Duodenal mucosa (tissue), 2 donors: ENCODE data around the gene HMSD.

Source experiments
- H3K27ac ChIP-seq: one replicate; pipeline ENCODE4 v1.7.0; 2013; ENCODE audit warnings: low read depth, low read length
- H3K27me3 ChIP-seq, 2 donors: one replicate each; pipeline ENCODE4 v1.7.0; 2013; ENCODE audit warnings: low read length in 2 of 2, control low read depth in 1 of 2; ENCODE audit not compliant: insufficient read depth in 2 of 2, control insufficient read depth in 1 of 2
- H3K36me3 ChIP-seq, 2 donors: one replicate each; pipeline ENCODE4 v1.7.0; 2013; ENCODE audit warnings: low read length in 2 of 2, control low read depth in 1 of 2; ENCODE audit not compliant: insufficient read depth in 2 of 2, control insufficient read depth in 1 of 2
- H3K4me1 ChIP-seq, 2 donors: one replicate each; pipeline ENCODE4 v1.7.0; 2013; ENCODE audit warnings: low read length in 2 of 2, control low read depth in 1 of 2; ENCODE audit not compliant: insufficient read depth in 2 of 2, control insufficient read depth in 1 of 2
- H3K4me3 ChIP-seq, 2 donors: one replicate each; pipeline ENCODE4 v1.7.0; 2013; ENCODE audit warnings: low read length in 2 of 2, low read depth in 1 of 2
- H3K9ac ChIP-seq, 2 donors: one replicate each; pipeline ENCODE4 v1.7.0; 2013; ENCODE audit warnings: low read length in 2 of 2, low read depth in 1 of 2
- H3K9me3 ChIP-seq, 2 donors: one replicate each; pipeline ENCODE4 v1.7.0; 2013; ENCODE audit warnings: low read length in 2 of 2, control low read depth in 1 of 2; ENCODE audit not compliant: control insufficient read depth in 1 of 2

HMSD gene

DNA sequence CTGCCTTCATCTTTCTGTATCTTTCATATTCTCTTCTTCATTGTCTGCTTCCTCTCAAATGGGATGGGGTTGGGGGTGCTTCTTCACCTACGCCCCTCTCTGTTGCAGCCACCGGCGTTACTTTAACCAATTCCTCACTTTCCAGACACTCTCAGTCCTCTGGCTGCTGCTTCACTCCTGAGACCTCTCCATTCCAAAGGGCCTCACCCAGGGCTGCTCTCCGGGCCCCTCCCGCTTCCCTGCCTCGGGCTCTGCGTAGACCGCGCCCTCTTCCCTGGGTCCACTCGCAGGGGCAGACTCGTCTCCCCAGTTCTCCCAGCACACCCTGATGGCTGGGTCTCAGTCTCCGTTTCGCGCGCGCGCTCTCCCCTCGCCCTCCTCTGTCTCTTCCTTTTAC is 21.7 kb downstream of the HMSD start:
- H3K9me3 ChIP-seq: no peaks in the 10 kb centered on the region

GRCh38 chr18:63971320-63972001 is 22.4 kb downstream of the HMSD start:
- Histone ChIP-seq H3K36me3 (no peaks in the 10 kb centered on the region), H3K4me1 (peaks cover 20 to 24% of the 10 kb centered on the region in 2 donors), H3K4me3 (peak overlapping the region; percentile 71 to 90), H3K27ac (no peak overlapping the region), H3K9ac (peak overlapping the region; percentile 88), H3K9me3 (no peaks in the 10 kb centered on the region), H3K27me3 (no peaks in the 10 kb centered on the region)

More for the DNA sequence above, 21.7 kb downstream of the HMSD start:
- Histone ChIP-seq H3K27ac (peak overlapping the region; percentile 76), H3K9ac (peak overlapping the region; percentile 88), H3K27me3 (no peaks in the 10 kb centered on the region), H3K4me1 (peaks cover 20 to 24% of the 10 kb centered on the region in 2 donors), H3K4me3 (peak overlapping the region; percentile 71 to 90), H3K36me3 (no peaks in the 10 kb centered on the region)

- Histone ChIP-seq H3K9me3 (no peaks in the 10 kb centered on the region), H3K27ac (no peak overlapping the region), H3K4me1 (peaks cover 20 to 24% of the 10 kb centered on the region in 2 donors), H3K4me3 (no peak overlapping the region), H3K36me3 (no peaks in the 10 kb centered on the region), H3K9ac (no peak overlapping the region), H3K27me3 (no peaks in the 10 kb centered on the region)
Measured at GRCh38 chr18:63972002-63972376, 22.9 kb downstream of the HMSD start.

DNA sequence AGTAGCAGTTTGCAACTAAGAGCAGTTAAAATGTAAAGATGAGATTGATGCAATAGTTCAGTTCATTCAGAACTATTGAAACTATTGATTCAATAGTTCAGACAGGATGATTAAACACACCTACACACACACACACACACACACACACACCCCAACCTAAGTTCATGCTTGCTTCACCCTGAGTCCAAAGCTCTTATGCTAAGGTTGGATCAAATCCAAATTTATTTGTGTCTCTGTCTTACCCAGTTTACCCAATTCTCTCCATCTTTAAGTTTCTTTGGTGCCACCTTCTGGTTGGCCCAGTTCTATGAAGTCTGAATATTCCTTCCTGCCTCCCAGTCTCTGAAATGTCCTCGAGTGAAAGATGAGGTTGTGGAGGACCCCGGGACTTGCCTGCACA is 25.9 kb downstream of the HMSD start:
- Histone ChIP-seq H3K9ac (no peak overlapping the region), H3K4me1 (peaks cover 23 to 24% of the 10 kb centered on the region in 2 donors), H3K27ac (no peak overlapping the region), H3K27me3 (no peaks in the 10 kb centered on the region), H3K4me3 (no peak overlapping the region), H3K9me3 (no peaks in the 10 kb centered on the region), H3K36me3 (no peaks in the 10 kb centered on the region)

GRCh38 chr18:63975628-63976027 is 26.5 kb downstream of the HMSD start:
- Histone ChIP-seq H3K36me3 (no peaks in the 10 kb centered on the region), H3K27me3 (no peaks in the 10 kb centered on the region), H3K4me1 (peaks cover 23 to 27% of the 10 kb centered on the region in 2 donors), H3K9ac (no peak overlapping the region), H3K9me3 (no peaks in the 10 kb centered on the region), H3K4me3 (no peak overlapping the region), H3K27ac (no peak overlapping the region)

- no peak overlapping the region for H3K27ac ChIP-seq
- H3K9me3 ChIP-seq: no peaks in the 10 kb centered on the region
- H3K27me3 ChIP-seq: no peaks in the 10 kb centered on the region
- H3K4me3 ChIP-seq: no peak overlapping the region
- peaks cover 4 to 13% of the 10 kb centered on the region in 2 donors for H3K36me3 ChIP-seq
- H3K4me1 ChIP-seq: peaks cover 13 to 20% of the 10 kb centered on the region in 2 donors
- H3K9ac ChIP-seq: no peak overlapping the region
Measured at GRCh38 chr18:63977040-63977439, 27.9 kb downstream of the HMSD start.

DNA sequence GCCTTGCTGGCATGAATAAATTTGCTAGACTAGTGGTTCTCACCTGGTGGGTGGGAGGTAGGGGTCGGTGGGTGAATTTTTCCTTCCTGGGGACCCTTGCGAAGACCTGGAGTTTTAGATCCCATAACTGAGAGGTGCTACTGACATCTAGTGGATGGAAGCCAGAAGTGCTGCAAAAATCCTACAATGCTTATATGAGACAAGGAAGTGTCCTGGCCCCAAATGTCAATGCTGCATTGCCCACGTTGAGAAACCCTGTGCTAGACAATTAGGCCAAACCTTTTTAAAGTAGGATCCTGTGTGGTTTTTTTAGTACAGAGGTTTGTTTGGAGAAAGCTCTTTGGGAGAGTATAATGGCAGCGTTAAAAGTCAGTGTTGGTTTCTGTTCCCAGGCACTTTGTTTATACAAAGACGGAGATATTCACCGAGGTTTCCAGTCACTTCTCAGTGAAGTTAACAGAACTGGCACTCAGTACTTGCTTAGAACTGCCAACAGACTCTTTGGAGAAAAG is 30.4 kb downstream of the HMSD start:
- Histone ChIP-seq H3K4me3 (peak overlapping the region; percentile 41 to 49), H3K36me3 (peaks cover 6 to 23% of the 10 kb centered on the region in 2 donors), H3K27ac (no peak overlapping the region), H3K4me1 (peaks cover 9 to 20% of the 10 kb centered on the region in 2 donors), H3K27me3 (no peaks in the 10 kb centered on the region), H3K9me3 (no peaks in the 10 kb centered on the region), H3K9ac (peak overlapping the region in 1 of 2 donors; percentile 36)

GRCh38 chr18:63980027-63980426 is 30.9 kb downstream of the HMSD start:
- H3K9ac ChIP-seq: peak overlapping the region in 1 of 2 donors; percentile 36
- H3K4me1 ChIP-seq: peaks cover 3 to 14% of the 10 kb centered on the region in 2 donors
- no peaks in the 10 kb centered on the region for H3K27me3 ChIP-seq
- H3K9me3 ChIP-seq: no peaks in the 10 kb centered on the region
- peaks cover 6 to 23% of the 10 kb centered on the region in 2 donors for H3K36me3 ChIP-seq
- peak overlapping the region in 1 of 2 donors; percentile 49 for H3K4me3 ChIP-seq
- H3K27ac ChIP-seq: no peak overlapping the region

DNA sequence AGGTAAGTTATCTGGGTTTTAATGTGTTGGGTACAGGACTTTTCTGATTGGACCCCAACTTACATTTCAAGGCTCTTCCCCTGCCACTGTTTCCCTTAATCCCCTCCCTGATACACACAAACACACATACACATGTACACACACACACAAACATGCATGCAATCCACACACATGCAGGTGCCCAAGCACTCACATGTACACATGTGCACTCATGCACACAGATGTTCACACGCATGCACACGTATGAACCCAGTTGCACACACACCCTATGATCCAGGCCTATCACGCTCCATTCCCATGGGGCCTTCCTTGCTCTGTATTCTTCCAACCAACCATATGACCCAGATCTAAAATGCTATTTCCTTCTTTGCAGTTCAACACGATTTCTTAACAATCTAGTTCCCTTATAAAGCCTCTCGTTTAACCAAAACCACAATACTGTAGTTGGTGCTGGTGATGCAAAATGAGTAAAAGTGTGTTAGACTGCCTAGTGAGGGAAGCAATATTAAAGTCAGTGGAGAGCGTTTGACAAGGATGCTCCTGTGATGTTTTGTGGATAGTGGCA is 31.9 kb downstream of the HMSD start:
- Histone ChIP-seq H3K36me3 (peaks cover 6 to 23% of the 10 kb centered on the region in 2 donors), H3K27me3 (no peaks in the 10 kb centered on the region), H3K9me3 (no peaks in the 10 kb centered on the region), H3K4me3 (no peak overlapping the region), H3K9ac (no peak overlapping the region), H3K27ac (no peak overlapping the region), H3K4me1 (peaks cover 0 to 13% of the 10 kb centered on the region in 2 donors)

DNA sequence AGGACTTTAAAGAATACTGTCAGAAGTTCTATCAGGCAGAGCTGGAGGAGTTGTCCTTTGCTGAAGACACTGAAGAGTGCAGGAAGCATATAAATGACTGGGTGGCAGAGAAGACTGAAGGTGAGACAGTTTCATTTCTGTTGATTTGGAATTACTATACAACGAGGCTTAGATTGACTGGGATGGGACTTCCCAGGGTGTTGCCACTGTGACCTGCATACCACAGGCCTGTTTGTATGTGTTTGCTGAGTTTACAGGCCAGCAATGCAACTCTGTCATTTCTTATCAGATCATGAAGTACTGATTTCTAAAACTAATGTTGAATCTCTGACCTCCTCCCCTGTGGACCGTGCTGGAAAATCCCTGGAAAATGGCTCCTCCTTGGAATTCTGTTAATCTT is 32.6 kb downstream of the HMSD start:
- Histone ChIP-seq H3K4me3 (no peak overlapping the region), H3K9me3 (no peaks in the 10 kb centered on the region), H3K9ac (no peak overlapping the region), H3K4me1 (peaks cover 0 to 13% of the 10 kb centered on the region in 2 donors), H3K27me3 (no peaks in the 10 kb centered on the region), H3K36me3 (peaks cover 6 to 23% of the 10 kb centered on the region in 2 donors), H3K27ac (no peak overlapping the region)
